Hematopoietic multipotent progenitor cell treated with erythropoietin and hydrocortisone succinate and interleukin-3 and kit ligand, for 8 days (in vitro differentiated cells): ENCODE data around the gene MB.

ENCODE experiments used
- DNase-seq: peaks from one replicate; pipeline ENCODE4 v3.0.0-alpha.2; 2015

Gene MB

DNA sequence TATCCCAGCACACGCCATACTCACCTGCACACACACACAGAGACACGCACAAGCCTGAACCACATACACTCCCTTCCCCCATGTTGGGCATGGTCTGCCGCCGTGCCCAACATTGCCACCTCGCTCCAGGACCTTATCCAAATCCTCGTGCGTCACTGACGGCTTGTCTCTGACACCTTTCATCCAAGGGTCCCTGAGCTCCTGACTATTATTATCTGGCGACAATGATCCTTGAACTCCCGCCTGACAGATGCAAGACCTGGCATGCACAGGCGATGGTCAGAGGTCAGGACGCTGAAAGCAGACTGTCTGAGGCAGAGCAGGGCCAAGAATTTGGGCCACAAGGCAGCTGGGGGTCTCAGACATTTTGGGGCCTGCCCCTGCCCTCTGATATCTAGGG, 4.2 kb downstream of the MB start:
- DNase-seq: no peak

DNA sequence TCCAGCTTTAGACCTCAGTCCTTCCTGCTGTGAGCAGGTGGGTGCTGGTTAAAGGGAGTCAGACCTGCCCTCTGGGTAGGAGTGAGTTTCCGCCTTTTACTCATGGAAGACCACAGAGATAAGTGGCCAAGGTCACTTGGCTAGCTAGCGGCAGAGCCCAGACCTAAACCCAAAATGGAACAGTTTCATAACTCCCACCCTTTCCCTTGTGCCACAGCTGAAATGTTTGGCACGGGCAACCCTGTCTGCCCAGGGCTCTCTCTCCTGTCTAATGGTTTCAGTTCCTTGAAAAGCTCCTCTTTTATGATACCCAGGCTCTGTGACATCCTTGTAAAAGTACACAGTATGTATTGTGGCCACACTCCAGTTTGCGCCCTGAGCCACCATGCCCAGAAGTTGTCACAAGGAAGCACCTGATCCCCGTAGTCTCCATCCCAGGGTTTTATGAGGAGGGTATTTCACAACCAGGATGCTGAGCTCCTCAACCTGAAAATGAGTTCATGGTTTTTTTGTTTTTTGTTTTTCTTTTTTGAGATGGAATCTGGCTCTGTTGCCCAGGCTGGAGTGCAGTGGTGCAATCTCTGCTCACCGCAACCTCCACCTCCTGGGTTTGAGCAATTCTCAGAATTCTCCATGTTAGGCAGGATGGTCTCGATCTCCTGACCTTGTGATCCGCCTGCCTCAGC, 5.1 kb downstream of the MB start:
- no peak for DNase-seq

GRCh38 chr22:35611200-35611890, 5.8 kb downstream of the MB start:
- no peak for DNase-seq

GRCh38 chr22:35610741-35611140, 6.4 kb downstream of the MB start:
- DNase-seq: no peak

GRCh38 chr22:35609761-35610160, 7.4 kb downstream of the MB start:
- DNase-seq: no peak

DNA sequence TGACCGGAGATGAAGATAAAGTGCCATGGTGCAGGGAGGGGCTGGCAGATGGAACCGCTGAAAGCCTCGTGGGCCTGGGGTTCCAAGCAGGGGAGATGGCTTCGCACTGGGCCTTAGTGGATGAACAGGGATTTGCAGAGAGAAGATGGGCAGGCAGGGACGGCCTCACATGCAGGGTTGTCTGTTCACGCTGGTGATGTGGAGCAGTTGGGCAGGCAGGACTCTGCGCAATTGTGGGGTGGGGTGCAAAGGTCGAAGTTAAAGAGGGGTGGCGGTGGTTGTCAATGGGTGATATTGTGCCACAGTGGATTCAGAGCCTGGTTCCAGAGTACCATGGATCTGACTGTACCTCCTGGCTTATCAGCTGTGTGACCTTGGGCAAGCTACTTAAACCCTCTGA, 7.9 kb downstream of the MB start:
- DNase-seq: no peak

DNA sequence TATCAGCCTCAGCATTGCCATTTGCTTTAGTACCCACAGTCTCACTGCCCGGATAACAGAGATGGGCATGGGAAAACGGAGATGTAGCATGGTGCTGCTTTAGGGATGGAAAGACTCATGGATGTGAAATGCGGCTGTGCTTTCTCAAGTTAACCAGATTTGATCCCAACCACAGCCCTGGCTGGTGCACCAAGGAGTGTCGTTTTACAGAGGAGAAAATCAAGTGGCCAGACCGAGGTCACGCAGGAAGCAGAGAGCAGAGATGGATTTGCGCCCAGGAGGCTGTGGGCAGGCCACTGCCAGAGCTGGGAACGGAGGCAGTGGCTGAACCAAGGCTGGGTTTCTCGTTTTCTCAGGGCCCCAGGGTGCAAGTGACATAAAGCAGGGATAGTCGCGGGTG, 9.0 kb downstream of the MB start:
- DNase-seq: no peak

DNA sequence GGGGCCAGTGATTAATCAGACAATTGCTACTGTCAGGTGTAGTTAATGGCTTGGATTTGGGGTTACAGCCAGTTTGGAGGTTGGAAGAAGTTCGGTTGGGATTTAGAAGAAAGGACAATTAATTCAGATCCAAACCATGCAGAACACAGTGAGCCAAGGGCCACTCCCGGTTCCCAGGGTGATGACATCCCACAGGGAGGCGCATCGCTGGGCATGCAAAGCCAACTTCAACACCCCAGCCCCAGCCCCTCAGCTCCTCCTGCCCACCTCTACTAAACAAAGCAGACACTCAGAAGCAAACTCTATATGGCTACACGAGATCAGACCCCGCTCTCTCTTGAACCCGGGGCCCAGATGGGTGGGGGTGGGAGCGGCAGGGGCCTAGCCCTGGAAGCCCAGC, 10.2 kb downstream of the MB start:
- no peak for DNase-seq

GRCh38 chr22:35605851-35606481, 11.2 kb downstream of the MB start:
- DNase-seq: no peak

- no peak for DNase-seq
Observed at GRCh38 chr22:35605369-35605680, 11.8 kb downstream of the MB start.

DNA sequence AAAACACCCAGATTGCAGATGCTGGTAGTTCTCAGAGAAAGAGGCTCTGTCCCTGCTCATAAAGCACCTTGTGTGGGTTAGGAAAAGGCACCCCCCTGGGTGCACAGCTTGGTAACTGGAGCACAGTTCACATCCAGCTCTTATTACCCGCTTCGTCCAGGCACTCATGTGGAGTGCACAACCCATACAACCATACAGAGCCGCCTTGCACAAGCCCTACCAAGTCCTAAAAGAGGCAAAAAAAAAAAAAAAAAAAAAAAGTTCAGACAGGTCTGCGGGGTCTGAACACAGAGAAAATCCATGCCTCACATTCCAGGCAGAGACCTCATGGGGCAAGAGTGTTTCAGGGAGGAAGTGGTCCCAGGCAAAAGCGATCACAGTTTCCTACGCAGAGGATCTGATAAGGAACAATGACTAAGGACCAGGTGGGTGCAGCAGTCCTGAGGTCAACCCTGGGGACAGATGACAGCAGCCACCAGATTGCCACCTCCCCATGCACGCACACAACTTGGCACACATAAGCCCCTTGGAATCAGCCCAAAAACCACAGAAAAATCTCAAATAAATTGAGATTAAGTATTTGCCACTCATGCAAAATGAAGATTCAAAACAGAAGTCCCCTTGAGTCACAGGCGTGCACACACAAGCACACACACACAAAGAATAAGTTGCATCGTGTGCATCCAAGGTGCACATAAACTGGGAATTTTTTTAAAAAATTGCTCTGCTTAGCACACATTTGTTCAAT, 12.3 kb downstream of the MB start:
- no peak for DNase-seq

DNA sequence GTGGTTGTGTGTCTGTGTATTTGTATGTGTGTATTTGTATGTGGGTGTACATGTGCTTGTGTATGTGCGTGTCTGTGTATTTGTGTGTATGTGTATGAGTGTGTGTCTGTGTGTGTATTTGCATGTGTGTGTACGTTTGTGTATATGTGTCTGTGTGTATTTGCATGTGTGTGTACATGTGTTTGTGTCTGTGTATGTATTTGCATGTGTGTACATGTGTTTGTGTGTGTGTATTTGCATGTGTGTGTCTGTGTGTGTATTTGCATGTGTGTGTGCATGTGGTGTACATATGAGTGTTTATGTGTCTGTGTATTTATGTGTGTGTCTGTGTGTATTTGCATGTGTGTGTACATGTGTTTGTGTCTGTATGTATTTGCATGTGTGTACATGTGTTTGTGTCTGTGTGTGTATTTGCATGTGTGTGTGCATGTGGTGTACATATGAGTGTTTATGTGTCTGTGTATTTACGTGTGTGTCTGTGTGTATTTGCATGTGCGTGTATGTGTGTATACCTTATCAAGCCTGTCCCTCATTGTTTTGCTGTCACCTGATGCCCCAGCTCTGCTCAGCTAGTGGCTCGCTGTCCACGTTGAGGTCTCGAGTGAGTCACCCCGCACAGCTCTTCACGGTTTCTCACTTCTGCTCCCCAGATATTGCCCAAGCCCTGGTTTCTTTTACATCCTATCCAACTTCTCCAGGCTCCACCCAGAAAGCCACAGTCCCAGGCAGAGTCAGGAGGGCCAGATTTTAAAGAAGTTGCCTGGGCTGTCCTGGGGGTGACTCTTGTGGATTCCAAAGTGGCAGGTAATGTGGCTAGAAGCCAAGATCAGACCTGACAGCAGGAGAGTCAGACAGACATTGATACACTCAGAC, 15.2 kb downstream of the MB start:
- DNase-seq: no peak

- no peak for DNase-seq
Observed at GRCh38 chr22:35601013-35601580, 16.0 kb downstream of the MB start.

- no peak for DNase-seq
Observed at GRCh38 chr22:35600476-35600875, 16.7 kb downstream of the MB start.

GRCh38 chr22:35599364-35599763, 17.8 kb downstream of the MB start:
- no peak for DNase-seq

GRCh38 chr22:35598396-35598710, 18.8 kb downstream of the MB start:
- DNase-seq: no peak

GRCh38 chr22:35597692-35598395, 19.3 kb downstream of the MB start:
- no peak for DNase-seq

- no peak for DNase-seq
Observed at GRCh38 chr22:35596821-35597220, 20.3 kb downstream of the MB start.

DNA sequence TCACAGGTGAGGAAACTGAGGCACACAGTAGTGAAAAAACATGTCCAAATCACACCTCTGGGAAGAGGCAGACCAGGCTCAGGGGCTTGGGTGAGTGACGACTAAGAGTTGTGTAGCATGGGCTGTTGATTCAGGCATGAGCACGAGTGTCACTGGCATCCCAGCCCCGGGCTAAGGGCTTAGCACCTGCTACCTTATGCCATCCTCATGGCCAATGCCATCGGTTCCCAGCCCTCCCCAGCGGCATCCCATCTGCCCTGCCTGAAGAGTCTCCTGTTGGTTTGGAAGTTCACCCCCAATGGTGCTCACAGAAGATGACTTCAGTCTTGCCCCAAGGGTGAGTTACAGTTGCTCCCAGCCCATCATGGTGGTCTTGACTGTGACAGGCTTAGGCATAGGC, 22.4 kb downstream of the MB start:
- DNase-seq: no peak

DNA sequence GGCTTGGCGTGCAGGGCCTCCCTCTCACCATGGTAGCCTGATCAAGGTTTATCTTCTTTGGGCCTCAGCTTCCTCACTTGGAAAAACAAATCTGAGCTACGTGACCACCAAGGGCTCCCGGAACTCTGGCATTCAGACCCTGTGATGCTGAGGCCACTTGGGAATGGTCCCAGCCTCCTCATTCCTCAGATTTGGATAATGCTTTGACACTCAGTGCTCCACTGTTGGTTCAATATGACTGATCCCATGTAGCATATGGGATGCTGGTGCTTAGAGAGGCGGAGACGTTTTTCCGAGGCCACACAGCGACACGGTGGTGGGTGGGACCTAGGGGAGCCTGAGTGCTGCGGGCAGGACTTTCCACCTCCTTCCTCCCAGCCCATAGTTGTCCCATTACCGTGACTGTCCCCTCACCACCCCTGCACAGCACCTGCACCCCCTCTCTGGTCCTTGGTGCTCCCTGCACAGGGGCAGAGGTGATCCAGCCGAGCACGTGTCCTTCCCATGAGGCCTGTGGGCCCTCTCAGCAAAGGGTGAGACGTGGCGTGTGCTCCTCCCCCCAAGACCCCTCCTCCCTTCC, 23.1 kb downstream of the MB start:
- DNase-seq: no peak

- DNase-seq: no peak
Observed at GRCh38 chr22:35593071-35593890, 23.8 kb downstream of the MB start.
